ENCODE results near the gene PLA2G6. TPM values are rescaled to one million over a fixed set of nuclear protein-coding genes. Genes with fewer than 3 reads are reported as not detected.

The PLA2G6 gene
- total and polyA plus RNA-seq, 9 of the 15 experiments (the other 6 are each of a cell fraction or from before 2014, with no cell fraction given): 0.11 to 12.2 (median 9.7) TPM

DNA sequence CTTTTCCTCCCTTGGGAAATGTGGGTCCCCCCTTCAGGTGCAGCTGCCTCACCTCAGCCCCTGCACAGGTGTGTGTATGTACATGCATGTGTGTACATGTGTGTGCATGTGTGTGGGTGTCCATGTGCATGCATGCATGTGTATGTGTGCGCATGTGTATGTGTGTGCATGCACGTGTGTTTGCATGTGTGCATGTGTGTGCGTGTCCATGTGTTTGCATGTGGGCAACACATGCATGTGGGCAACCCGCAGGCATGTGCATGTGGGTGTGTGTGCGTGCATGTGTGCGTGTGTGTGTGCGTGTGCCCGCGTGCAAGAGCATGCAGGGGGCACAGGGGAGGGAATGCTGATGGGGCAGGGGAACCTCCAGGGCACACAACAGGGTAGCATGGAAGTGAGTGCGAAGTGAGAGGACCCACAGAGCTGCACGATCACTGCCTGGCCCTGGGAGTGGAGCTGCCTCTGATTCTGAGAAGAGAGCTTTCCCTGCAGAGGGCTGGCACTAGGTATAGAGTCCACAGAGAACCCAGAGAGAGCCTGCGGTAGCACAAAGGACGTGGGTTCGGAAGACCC is 56.5 kb downstream of the PLA2G6 start:
- Histone ChIP-seq H3K4me2 (ENCODE audit: insufficient read depth, low read length) (no peak overlapping the region), H2AFZ (ENCODE audit: low read depth, low read length) (no peak overlapping the region), H4K20me1 (replicated peaks; ENCODE audit: control insufficient read depth, insufficient read depth, low read length) (no peaks in the 10 kb centered on the region), H3K36me3 (ENCODE audit: control insufficient read depth, insufficient read depth, low read length) (no peaks in the 10 kb centered on the region), H3K9me3 (replicated peaks; ENCODE audit: control insufficient read depth, insufficient read depth, low read depth, low read length) (no peaks in the 10 kb centered on the region), H3K9me1 (ENCODE audit: control insufficient read depth, insufficient read depth, low read length) (peaks cover 3% of the 10 kb centered on the region), H3K27me3 (ENCODE audit: control insufficient read depth in 2 of 2, insufficient read depth in 2 of 2, low read length in 2 of 2) (no peaks in the 10 kb centered on the region), H3K9ac (ENCODE audit: insufficient read depth in 1 of 2, low read depth in 2 of 2, low read length in 2 of 2) (no peak overlapping the region), H3K4me3 (no peak overlapping the region), H3K27ac (ENCODE audit: extremely low read depth, low read depth, low read length) (no peak overlapping the region), H3K4me1 (replicated peaks in 1 of 2; ENCODE audit: control insufficient read depth in 2 of 2, insufficient read depth in 2 of 2, low read length in 2 of 2) (peaks cover 18 to 50% of the 10 kb centered on the region in 2 experiments), H3K79me2 (ENCODE audit: control insufficient read depth, insufficient read depth, low read length) (no peaks in the 10 kb centered on the region)
- WGBS (ENCODE audit: insufficient coverage, low coverage, missing lambda C conversion rate): 75% methylated on average over 7 of the region's 14 CpGs
- no peak for ATAC-seq
- BruUV-seq (replicated peaks): no TSS peak
- ChIA-PET POLR2A (no interaction called here), CTCF (ENCODE audit: low intra/inter-chr PET ratio) (no interaction called here)
- TF ChIP-seq, protein P1, sequence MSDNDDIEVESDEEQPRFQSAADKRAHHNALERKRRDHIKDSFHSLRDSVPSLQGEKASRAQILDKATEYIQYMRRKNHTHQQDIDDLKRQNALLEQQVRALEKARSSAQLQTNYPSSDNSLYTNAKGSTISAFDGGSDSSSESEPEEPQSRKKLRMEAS (CRISPR knock-in tag; IDR thresholded peaks at IDR 0.05): peak; percentile 46; the same call in 1 of the 2 replicates
- TF ChIP-seq, protein P2, sequence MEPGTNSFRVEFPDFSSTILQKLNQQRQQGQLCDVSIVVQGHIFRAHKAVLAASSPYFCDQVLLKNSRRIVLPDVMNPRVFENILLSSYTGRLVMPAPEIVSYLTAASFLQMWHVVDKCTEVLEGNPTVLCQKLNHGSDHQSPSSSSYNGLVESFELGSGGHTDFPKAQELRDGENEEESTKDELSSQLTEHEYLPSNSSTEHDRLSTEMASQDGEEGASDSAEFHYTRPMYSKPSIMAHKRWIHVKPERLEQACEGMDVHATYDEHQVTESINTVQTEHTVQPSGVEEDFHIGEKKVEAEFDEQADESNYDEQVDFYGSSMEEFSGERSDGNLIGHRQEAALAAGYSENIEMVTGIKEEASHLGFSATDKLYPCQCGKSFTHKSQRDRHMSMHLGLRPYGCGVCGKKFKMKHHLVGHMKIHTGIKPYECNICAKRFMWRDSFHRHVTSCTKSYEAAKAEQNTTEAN (CRISPR knock-in tag; IDR thresholded peaks at IDR 0.05): no peak
- no peak for TF ChIP-seq CEBPB (tag; IDR thresholded peaks at IDR 0.05)
- in situ Hi-C loops (cut with MboI) (no loop called here), intact Hi-C loops (cut with micrococcal nuclease) (no loop called here)
- no peak for FAIRE-seq
- no peak for DNase-seq (ENCODE audit: extremely low read depth in 1 of 4, low spot score in 3 of 4)

Data from K562 (cell line).